ENCODE measurements around the gene NNMT.

DNA sequence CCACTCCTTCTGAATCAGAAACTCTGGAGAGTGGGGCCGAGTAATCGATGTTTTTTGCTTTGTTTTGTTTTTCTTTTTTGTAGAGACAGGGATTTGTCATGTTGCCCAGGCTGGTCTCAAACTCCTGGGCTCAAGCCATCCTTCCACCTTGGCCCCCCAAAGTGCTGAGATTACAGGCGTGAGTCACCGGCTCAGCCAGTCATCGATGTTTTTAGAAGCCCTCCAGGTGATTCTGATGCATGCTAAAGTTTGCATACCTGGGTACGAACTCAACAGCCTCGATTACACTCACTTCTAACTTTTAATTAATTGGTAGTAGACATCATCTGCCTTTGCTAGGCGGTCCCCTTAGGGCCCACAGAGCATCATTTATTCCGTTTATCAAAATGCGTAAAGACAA, 53.8 kb downstream of the NNMT start:
- TF ChIP-seq, protein P1, sequence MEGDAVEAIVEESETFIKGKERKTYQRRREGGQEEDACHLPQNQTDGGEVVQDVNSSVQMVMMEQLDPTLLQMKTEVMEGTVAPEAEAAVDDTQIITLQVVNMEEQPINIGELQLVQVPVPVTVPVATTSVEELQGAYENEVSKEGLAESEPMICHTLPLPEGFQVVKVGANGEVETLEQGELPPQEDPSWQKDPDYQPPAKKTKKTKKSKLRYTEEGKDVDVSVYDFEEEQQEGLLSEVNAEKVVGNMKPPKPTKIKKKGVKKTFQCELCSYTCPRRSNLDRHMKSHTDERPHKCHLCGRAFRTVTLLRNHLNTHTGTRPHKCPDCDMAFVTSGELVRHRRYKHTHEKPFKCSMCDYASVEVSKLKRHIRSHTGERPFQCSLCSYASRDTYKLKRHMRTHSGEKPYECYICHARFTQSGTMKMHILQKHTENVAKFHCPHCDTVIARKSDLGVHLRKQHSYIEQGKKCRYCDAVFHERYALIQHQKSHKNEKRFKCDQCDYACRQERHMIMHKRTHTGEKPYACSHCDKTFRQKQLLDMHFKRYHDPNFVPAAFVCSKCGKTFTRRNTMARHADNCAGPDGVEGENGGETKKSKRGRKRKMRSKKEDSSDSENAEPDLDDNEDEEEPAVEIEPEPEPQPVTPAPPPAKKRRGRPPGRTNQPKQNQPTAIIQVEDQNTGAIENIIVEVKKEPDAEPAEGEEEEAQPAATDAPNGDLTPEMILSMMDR (IDR thresholded peaks at IDR 0.05; ENCODE audit: insufficient read depth, low read depth, low read length) = no peak
- TF ChIP-seq EZH2 (IDR thresholded peaks at IDR 0.05; ENCODE audit: insufficient read depth, low read length) = no peak
